MM.1S (cell line): ENCODE data around the gene AKR1A1.

Source experiments
- DNase-seq: peaks from one replicate; pipeline ENCODE4 v3.0.0-alpha.2; 2015
- H2AFZ ChIP-seq: fragments of 300-600 bp; sonication (generic); 2 replicates; pipeline ENCODE4 v1.6.0; 2016; ENCODE audit warnings: antibody characterized with exemption, low read length
- H3F3A ChIP-seq: fragments of 300-600 bp; sonication (generic); 2 replicates; pipeline ENCODE4 v1.6.1; 2016; ENCODE audit warnings: mild to moderate bottlenecking, antibody characterized with exemption, low read length, moderate library complexity, mixed read lengths; ENCODE audit not compliant: insufficient read depth
- H3K27ac ChIP-seq: fragments of 300-600 bp; sonication (generic); 2 replicates; pipeline ENCODE4 v1.5.1; 2016; ENCODE audit warnings: mild to moderate bottlenecking, low read length
- H3K27me3 ChIP-seq: fragments of 300-600 bp; sonication (generic); replicated peaks from 2 replicates; pipeline ENCODE4 v1.6.0; 2016; ENCODE audit warnings: low read length; ENCODE audit not compliant: insufficient read depth
- H3K36me3 ChIP-seq: fragments of 300-600 bp; sonication (generic); replicated peaks from 2 replicates; pipeline ENCODE4 v1.6.1; 2016; ENCODE audit warnings: mild to moderate bottlenecking, low read length, mixed read lengths; ENCODE audit not compliant: insufficient read depth
- H3K4me1 ChIP-seq: fragments of 300-600 bp; sonication (generic); 2 replicates; pipeline ENCODE4 v1.6.1; 2016; ENCODE audit warnings: low read length, mixed read lengths
- H3K4me2 ChIP-seq: fragments of 300-600 bp; sonication (generic); 2 replicates; pipeline ENCODE4 v1.6.0; 2016; ENCODE audit warnings: low read depth, low read length
- H3K4me3 ChIP-seq: fragments of 300-600 bp; sonication (generic); 2 replicates; pipeline ENCODE4 v1.5.1; 2016; ENCODE audit warnings: low read length, mixed read lengths
- H3K79me2 ChIP-seq: fragments of 300-600 bp; sonication (generic); 2 replicates; pipeline ENCODE4 v1.6.1; 2016; ENCODE audit warnings: mixed run types, low read length, mixed read lengths
- H3K9ac ChIP-seq: fragments of 300-600 bp; sonication (generic); 2 replicates; pipeline ENCODE4 v1.6.1; 2016; ENCODE audit warnings: low read length, mixed read lengths
- H3K9me2 ChIP-seq: fragments of 300-600 bp; sonication (generic); replicated peaks from 2 replicates; pipeline ENCODE4 v1.6.1; 2016; ENCODE audit warnings: mild to moderate bottlenecking, low read length, mixed read lengths; ENCODE audit not compliant: insufficient read depth
- H3K9me3 ChIP-seq: fragments of 300-600 bp; sonication (generic); replicated peaks from 2 replicates; pipeline ENCODE4 v1.6.1; 2016; ENCODE audit warnings: mild to moderate bottlenecking, low read length, mixed read lengths; ENCODE audit not compliant: insufficient read depth
- H4K20me1 ChIP-seq: fragments of 300-600 bp; sonication (generic); 2 replicates; pipeline ENCODE4 v1.6.1; 2016; ENCODE audit warnings: mild to moderate bottlenecking, low read length, moderate library complexity, mixed read lengths; ENCODE audit not compliant: insufficient read depth
- EZH2 ChIP-seq: fragments of 300-600 bp; sonication (generic); optimal IDR thresholded peaks from 2 replicates; pipeline ENCODE3; 2017; ENCODE audit warnings: low read depth, mild to moderate bottlenecking, antibody characterized with exemption, low read length, mixed read lengths
- EZH2phosphoT487 ChIP-seq: fragments of 300-600 bp; sonication (generic); IDR thresholded peaks from 2 replicates; pipeline ENCODE4 v1.6.1; 2018; ENCODE audit warnings: antibody characterized with exemption, low read length
- TF ChIP-seq, protein P1 (sequence below): fragments of 300-600 bp; sonication (generic); IDR thresholded peaks from 2 replicates; pipeline ENCODE4 v1.5.1; 2016; ENCODE audit warnings: antibody characterized with exemption, low read length, mixed read lengths

AKR1A1 gene

DNA sequence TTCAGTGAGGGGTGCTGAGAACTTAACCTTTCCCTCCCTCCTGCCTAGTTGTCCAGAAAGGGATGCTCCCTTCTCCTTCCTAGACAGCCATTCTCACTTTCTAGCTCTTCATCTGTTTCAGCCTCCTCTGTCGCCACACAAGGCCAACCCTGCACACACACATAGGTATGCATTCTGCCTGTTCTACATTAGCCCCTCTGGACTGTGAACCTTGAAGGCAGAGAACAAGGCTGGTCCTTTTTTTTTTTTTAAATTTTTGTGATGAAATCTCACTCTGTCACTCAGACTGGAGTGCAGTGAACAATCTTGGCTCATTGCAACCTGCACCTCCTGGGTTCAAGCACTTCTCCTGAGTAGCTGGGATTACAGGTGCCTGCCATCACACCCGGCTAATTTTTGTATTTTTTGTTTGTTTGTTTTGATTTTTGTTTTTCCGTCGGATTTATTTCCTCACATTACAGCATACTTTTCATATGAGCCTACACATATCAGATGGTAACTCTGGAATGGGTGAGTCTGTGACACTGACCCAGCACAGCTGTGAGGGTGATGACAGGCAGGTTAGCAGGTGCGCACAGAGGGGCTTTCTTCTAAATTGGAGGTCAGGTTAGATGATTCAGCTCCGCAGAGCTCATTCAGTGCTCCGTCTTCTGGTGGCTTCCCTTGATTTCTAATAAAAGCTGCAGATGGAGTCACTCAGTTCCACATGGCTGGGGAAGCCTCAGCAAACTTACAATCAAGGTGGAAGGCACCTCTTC is 4.9 kb upstream of the AKR1A1 start:
- Histone ChIP-seq H3F3A (peaks cover 22% of the 10 kb centered on the region), H3K9ac (no peak overlapping the region), H3K9me2 (no peaks in the 10 kb centered on the region), H3K27ac (peak overlapping the region; percentile 27; the same call in 1 of the 2 replicates), H3K4me1 (peaks cover 31% of the 10 kb centered on the region), H2AFZ (peak overlapping the region; percentile 24; the same call in 1 of the 2 replicates), H3K36me3 (no peaks in the 10 kb centered on the region), H3K27me3 (no peaks in the 10 kb centered on the region), H3K4me2 (peak overlapping the region; percentile 69; the same call in 1 of the 2 replicates), H4K20me1 (no peaks in the 10 kb centered on the region), H3K9me3 (no peaks in the 10 kb centered on the region), H3K79me2 (peaks cover under 1% of the 10 kb centered on the region), H3K4me3 (no peak overlapping the region)
- DNase-seq = no peak
- TF ChIP-seq EZH2 (no peak), EZH2phosphoT487 (no peak)
- TF ChIP-seq, protein P1, sequence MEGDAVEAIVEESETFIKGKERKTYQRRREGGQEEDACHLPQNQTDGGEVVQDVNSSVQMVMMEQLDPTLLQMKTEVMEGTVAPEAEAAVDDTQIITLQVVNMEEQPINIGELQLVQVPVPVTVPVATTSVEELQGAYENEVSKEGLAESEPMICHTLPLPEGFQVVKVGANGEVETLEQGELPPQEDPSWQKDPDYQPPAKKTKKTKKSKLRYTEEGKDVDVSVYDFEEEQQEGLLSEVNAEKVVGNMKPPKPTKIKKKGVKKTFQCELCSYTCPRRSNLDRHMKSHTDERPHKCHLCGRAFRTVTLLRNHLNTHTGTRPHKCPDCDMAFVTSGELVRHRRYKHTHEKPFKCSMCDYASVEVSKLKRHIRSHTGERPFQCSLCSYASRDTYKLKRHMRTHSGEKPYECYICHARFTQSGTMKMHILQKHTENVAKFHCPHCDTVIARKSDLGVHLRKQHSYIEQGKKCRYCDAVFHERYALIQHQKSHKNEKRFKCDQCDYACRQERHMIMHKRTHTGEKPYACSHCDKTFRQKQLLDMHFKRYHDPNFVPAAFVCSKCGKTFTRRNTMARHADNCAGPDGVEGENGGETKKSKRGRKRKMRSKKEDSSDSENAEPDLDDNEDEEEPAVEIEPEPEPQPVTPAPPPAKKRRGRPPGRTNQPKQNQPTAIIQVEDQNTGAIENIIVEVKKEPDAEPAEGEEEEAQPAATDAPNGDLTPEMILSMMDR = no peak

DNA sequence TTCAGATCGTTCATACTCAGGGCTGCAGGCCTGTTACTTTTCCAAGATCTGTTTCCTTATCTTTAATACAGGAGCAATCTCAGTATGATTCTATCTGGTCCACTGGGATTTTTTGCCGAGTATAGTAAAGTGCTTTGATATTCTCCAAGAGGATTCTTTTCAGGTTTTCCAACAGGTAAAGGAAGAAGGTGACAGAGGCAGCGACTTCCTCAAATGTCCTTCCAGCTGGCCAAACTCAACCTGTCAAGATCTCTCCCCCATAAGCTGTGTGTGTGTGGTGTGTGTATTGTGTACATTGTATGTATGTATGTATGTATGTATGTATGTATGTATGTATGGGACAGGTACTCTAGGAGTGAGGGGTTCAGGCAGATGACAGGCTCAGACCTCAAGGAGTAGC is 1.1 kb downstream of the AKR1A1 start:
- H2AFZ ChIP-seq = no peak overlapping the region

DNA sequence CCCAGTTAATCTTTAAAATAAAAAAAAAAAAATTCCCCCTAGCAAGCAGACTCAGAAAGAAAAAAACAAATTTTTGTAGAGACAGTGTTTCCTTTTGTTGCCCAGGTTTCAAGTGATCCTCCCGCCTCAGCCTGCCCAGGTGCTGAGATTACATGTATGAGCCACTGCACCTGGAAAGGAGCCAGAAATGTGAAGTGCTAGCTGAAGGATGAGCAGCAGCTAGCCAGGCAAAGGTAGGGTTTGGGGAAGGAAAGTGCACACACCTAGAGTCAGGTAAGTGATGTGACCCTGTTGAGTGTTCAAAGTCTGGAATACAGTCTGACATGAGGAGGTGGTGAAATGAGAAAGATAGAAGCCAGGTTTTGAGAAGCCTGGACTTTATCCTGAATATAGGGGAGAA is 1.7 kb downstream of the AKR1A1 start:
- Histone ChIP-seq H3K27ac (peak overlapping the region; percentile 77; the same call in 1 of the 2 replicates), H3K27me3 (no peaks in the 10 kb centered on the region), H3K4me3 (no peak overlapping the region; the same call in 1 of the 2 replicates), H3F3A (peaks cover 10% of the 10 kb centered on the region), H3K9ac (peak overlapping the region; percentile 80; the same call in 1 of the 2 replicates), H3K9me2 (no peaks in the 10 kb centered on the region), H3K36me3 (no peaks in the 10 kb centered on the region), H3K9me3 (no peaks in the 10 kb centered on the region), H4K20me1 (no peaks in the 10 kb centered on the region; the same call in 1 of the 2 replicates), H3K4me2 (peak overlapping the region; percentile 65), H2AFZ (no peak overlapping the region), H3K4me1 (peaks cover 8% of the 10 kb centered on the region), H3K79me2 (peaks cover 62% of the 10 kb centered on the region)
- TF ChIP-seq EZH2phosphoT487 = no peak
- TF ChIP-seq, protein P1 = no peak
- no peak for TF ChIP-seq EZH2
- DNase-seq = peak; percentile 69

More for the DNA sequence above, 1.1 kb downstream of the AKR1A1 start:
- Histone ChIP-seq H3K4me3 (peak overlapping the region; percentile 86), H3K4me2 (peak overlapping the region; percentile 65), H3F3A (peaks cover 7% of the 10 kb centered on the region), H3K9ac (peak overlapping the region; percentile 80), H3K4me1 (peaks cover 8% of the 10 kb centered on the region), H4K20me1 (no peaks in the 10 kb centered on the region), H3K9me3 (no peaks in the 10 kb centered on the region), H3K79me2 (peaks cover 56% of the 10 kb centered on the region), H3K27ac (peak overlapping the region; percentile 77; the same call in 1 of the 2 replicates), H3K27me3 (no peaks in the 10 kb centered on the region), H3K9me2 (no peaks in the 10 kb centered on the region), H3K36me3 (no peaks in the 10 kb centered on the region)
- TF ChIP-seq EZH2phosphoT487 = no peak
- TF ChIP-seq, protein P1 = no peak
- no peak for TF ChIP-seq EZH2
- DNase-seq = no peak
